SK-N-SH (cell line): ENCODE measurements around the gene GLIS1. TPM values are rescaled to one million over a fixed set of nuclear protein-coding genes. Genes with fewer than 3 reads are reported as not detected.

Experiments used
- CTCF ChIA-PET: fragments of 300-600, 350-600 bp; formaldehyde crosslinking; extraction: SDS; loops from one replicate; lab custom pipeline; 2021; lab: Yijun Ruan, JAX
- POLR2A ChIA-PET: fragments of 350-600 bp; sonication (Branson Sonifier 250); formaldehyde crosslinking; extraction: SDS; loops from one replicate; lab custom pipeline; 2020; ENCODE audit warnings: antibody characterized with exemption, inconsistent platforms; lab: Yijun Ruan, JAX
- DNase-seq: peaks from one replicate; pipeline ENCODE4 v3.0.0; 2012
- H2AFZ ChIP-seq: fragments of 200-600 bp; sonication (generic); 2 replicates; pipeline ENCODE4 v1.8.1; 2016; ENCODE audit warnings: antibody characterized with exemption, mild to moderate bottlenecking, low read depth
- H3F3A ChIP-seq: fragments of 200-600 bp; sonication (generic); replicated peaks from 2 replicates; pipeline ENCODE3; 2016; ENCODE audit warnings: antibody characterized with exemption, mild to moderate bottlenecking; ENCODE audit not compliant: insufficient read depth
- H3K27ac ChIP-seq, 2 experiments: fragments of 200-500 bp in 1 of 2; fragments of 200-600 bp in 1 of 2; sonication (Bioruptor generic) in 1 of 2; sonication (generic), shearing (Covaris generic) in 1 of 2; 2 replicates each; pipeline versions ENCODE4 v1.5.1 to v1.6.1; 2014 to 2016; ENCODE audit warnings: low read depth in 2 of 2, inconsistent platforms in 1 of 2, low read length in 1 of 2, mild to moderate bottlenecking in 1 of 2, mixed read lengths in 1 of 2
- H3K27me3 ChIP-seq: fragments of 200-600 bp; sonication (generic), shearing (Covaris generic); 2 replicates; pipeline ENCODE4 v1.6.1; 2016; ENCODE audit warnings: mixed run types; ENCODE audit not compliant: insufficient read depth
- H3K36me3 ChIP-seq, 2 experiments: fragments of 200-500 bp in 1 of 2; fragments of 200-600 bp in 1 of 2; sonication (Bioruptor generic) in 1 of 2; sonication (generic) in 1 of 2; replicated peaks in 1 of 2; 2 replicates each; pipeline versions ENCODE3 to v1.5.1; 2014 to 2016; ENCODE audit warnings: low read length in 1 of 2, mild to moderate bottlenecking in 1 of 2; ENCODE audit not compliant: insufficient read depth in 2 of 2, control insufficient read depth in 1 of 2
- H3K4me1 ChIP-seq, 2 experiments: fragments of 200-500 bp in 1 of 2; fragments of 200-600 bp in 1 of 2; sonication (Bioruptor generic) in 1 of 2; sonication (generic), shearing (Covaris generic) in 1 of 2; 2 replicates each; pipeline versions ENCODE4 v1.5.1 to v1.6.1; 2014 to 2016; ENCODE audit warnings: low read depth in 1 of 2, low read length in 1 of 2, mixed run types in 1 of 2; ENCODE audit not compliant: insufficient read depth in 2 of 2, control insufficient read depth in 1 of 2
- H3K4me2 ChIP-seq: fragments of 200-600 bp; sonication (generic), shearing (Covaris generic); 2 replicates; pipeline ENCODE4 v1.6.1; 2017; ENCODE audit warnings: mixed run types
- H3K4me3 ChIP-seq, 2 experiments: fragments of 200-500 bp in 1 of 2; fragments of 200-600 bp in 1 of 2; sonication (Bioruptor generic) in 1 of 2; sonication (generic), shearing (Covaris generic) in 1 of 2; 2 replicates each; pipeline versions ENCODE4 v1.5.1 to v1.8.1; 2014 to 2016; ENCODE audit warnings: low read depth in 2 of 2, inconsistent platforms in 1 of 2, low read length in 1 of 2, mild to moderate bottlenecking in 1 of 2, mixed read lengths in 1 of 2, moderate library complexity in 1 of 2
- H3K79me2 ChIP-seq: fragments of 200-600 bp; sonication (generic); 2 replicates; pipeline ENCODE4 v1.8.1; 2017; ENCODE audit warnings: mild to moderate bottlenecking; ENCODE audit not compliant: insufficient read depth
- H3K9ac ChIP-seq: fragments of 200-600 bp; sonication (generic); 2 replicates; pipeline ENCODE4 v1.6.1; 2017; ENCODE audit warnings: mixed run types
- H3K9me2 ChIP-seq: fragments of 200-600 bp; sonication (generic); 2 replicates; pipeline ENCODE4 v1.6.1; 2017; ENCODE audit warnings: mixed run types
- H3K9me3 ChIP-seq: fragments of 200-600 bp; sonication (generic); 2 replicates; pipeline ENCODE4 v1.6.1; 2017; ENCODE audit warnings: mixed run types, mild to moderate bottlenecking, moderate library complexity
- H4K20me1 ChIP-seq: fragments of 200-600 bp; sonication (generic); 2 replicates; pipeline ENCODE4 v1.6.1; 2017; ENCODE audit warnings: mild to moderate bottlenecking, mixed run types; ENCODE audit not compliant: insufficient read depth
- ELF1 ChIP-seq: IDR thresholded peaks from 2 replicates; pipeline ENCODE4 v1.4.0; 2012
- FOSL2 ChIP-seq: IDR thresholded peaks from 2 replicates; pipeline ENCODE4 v1.4.0; 2012; ENCODE audit warnings: low read depth, mild to moderate bottlenecking, moderate library complexity, borderline replicate concordance
- FOXJ3 ChIP-seq: sonication (generic); formaldehyde crosslinking; IDR thresholded peaks from 2 replicates; pipeline ENCODE4 v1.5.1; 2020; ENCODE audit warnings: mild to moderate bottlenecking, missing genetic modification reagents
- FOXM1 ChIP-seq: IDR thresholded peaks from 2 replicates; pipeline ENCODE4 v1.4.0; 2012; ENCODE audit warnings: low read depth, mild to moderate bottlenecking
- GABPA ChIP-seq: IDR thresholded peaks from 2 replicates; pipeline ENCODE4 v1.4.0; 2012; ENCODE audit warnings: low read depth, mild to moderate bottlenecking
- GATA2 ChIP-seq: sonication (generic); formaldehyde crosslinking; IDR thresholded peaks from 2 replicates; pipeline ENCODE4 v1.5.0; 2020; ENCODE audit warnings: mild to moderate bottlenecking, missing genetic modification reagents
- JUND ChIP-seq: IDR thresholded peaks from 2 replicates; pipeline ENCODE4 v1.4.0; 2012
- MXI1 ChIP-seq: IDR thresholded peaks from 2 replicates; pipeline ENCODE4 v1.6.1; 2012; ENCODE audit warnings: mild to moderate bottlenecking, low read depth, low read length, improper control_type of control experiment
- NRF1 ChIP-seq: IDR thresholded peaks from 2 replicates; pipeline ENCODE4 v1.6.1; 2012; ENCODE audit warnings: low read depth, mild to moderate bottlenecking, low read length
- RAD21 ChIP-seq: IDR thresholded peaks from 2 replicates; pipeline ENCODE4 v1.6.1; 2012; ENCODE audit warnings: mild to moderate bottlenecking, low read length
- RFX5 ChIP-seq: IDR thresholded peaks from 2 replicates; pipeline ENCODE4 v1.6.1; 2012; ENCODE audit warnings: mild to moderate bottlenecking, improper control_type of control experiment, low read length
- RXRA ChIP-seq: IDR thresholded peaks from 2 replicates; pipeline ENCODE4 v1.4.0; 2012; ENCODE audit warnings: low read depth, mild to moderate bottlenecking, borderline replicate concordance
- SIN3A ChIP-seq: IDR thresholded peaks from 2 replicates; pipeline ENCODE4 v1.6.1; 2012; ENCODE audit warnings: low read depth, mild to moderate bottlenecking, low read length, moderate library complexity, borderline replicate concordance
- TAF1 ChIP-seq: IDR thresholded peaks from 2 replicates; pipeline ENCODE4 v1.6.1; 2012; ENCODE audit warnings: low read depth, mild to moderate bottlenecking, low read length, moderate library complexity, borderline replicate concordance
- TCF12 ChIP-seq: IDR thresholded peaks from 2 replicates; pipeline ENCODE4 v1.4.0; 2012
- YY1 ChIP-seq: IDR thresholded peaks from 2 replicates; pipeline ENCODE4 v1.4.0; 2012; ENCODE audit warnings: low read depth, mild to moderate bottlenecking
- WGBS: methylation state at CpG from one replicate; pipeline ENCODE4 v1.1.6; 2017; ENCODE audit warnings: low lambda C conversion rate; 5-methylcytosine and 5-hydroxymethylcytosine counted together
- polyA plus RNA-seq, 3 experiments: library from polyadenylated mRNA; depleted of rRNA; stranded (reverse); fragments of >200 nt; gene quantifications; 2 replicates each; pipeline ENCODE4 v1.2.3, GENCODE V29; 2012
- TF ChIP-seq, protein P1 (sequence below): IDR thresholded peaks from 2 replicates; pipeline ENCODE4 v1.4.0; 2012; ENCODE audit warnings: low read depth
- TF ChIP-seq, protein P2 (sequence below): fragments of 200-600 bp; sonication (generic); IDR thresholded peaks from 2 replicates; pipeline ENCODE4 v1.6.1; 2017; ENCODE audit warnings: antibody characterized with exemption, mild to moderate bottlenecking, moderate library complexity
- TF ChIP-seq, protein P3 (sequence below): IDR thresholded peaks from 2 replicates; pipeline ENCODE4 v1.4.0; 2012; ENCODE audit warnings: low read depth, borderline replicate concordance
- TF ChIP-seq, protein P4 (sequence below): fragments of 150-350 bp; IDR thresholded peaks from 2 replicates; pipeline ENCODE4 v1.6.1; 2016; ENCODE audit warnings: mild to moderate bottlenecking, low read depth, low read length

Gene GLIS1
- polyA plus RNA-seq, 1 of the 3 experiments (the other 2 are of a cell fraction), result 0.13 TPM

DNA sequence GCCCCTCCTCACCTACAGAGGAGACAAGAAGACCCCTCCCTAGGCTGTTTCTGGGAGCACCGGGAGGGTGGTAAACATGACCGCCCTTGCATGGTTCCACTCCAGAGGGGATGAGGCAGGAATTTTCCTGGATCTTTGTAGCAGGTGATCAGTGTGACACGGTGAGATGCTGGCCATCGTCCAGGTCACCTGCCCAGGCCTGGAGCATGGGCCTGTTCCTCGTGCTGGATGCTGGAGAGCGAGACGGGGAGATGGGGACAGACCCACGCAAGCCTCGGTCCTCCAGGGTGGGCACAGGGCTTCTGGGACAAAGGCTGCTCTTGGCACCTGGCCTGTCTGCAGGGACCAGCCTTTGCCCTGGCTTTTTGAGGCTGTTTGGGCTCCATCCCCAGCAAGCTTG is 233.6 kb downstream of the GLIS1 start:
- H3K36me3 ChIP-seq, result no peaks in the 10 kb centered on the region
- H3K9me3 ChIP-seq, result no peaks in the 10 kb centered on the region
- no peaks in the 10 kb centered on the region for H3K79me2 ChIP-seq
- H3K9ac ChIP-seq, result no peak overlapping the region
- H3K27ac ChIP-seq, result no peak overlapping the region
- no peaks in the 10 kb centered on the region for H3K27me3 ChIP-seq
- WGBS, result 83% methylated on average over 5 of the region's 9 CpGs
- no peak for DNase-seq
- no peaks in the 10 kb centered on the region for H3K9me2 ChIP-seq
- ChIA-PET POLR2A (no interaction called here), CTCF (no interaction called here)
- H2AFZ ChIP-seq, result no peak overlapping the region
- no peak for TF ChIP-seq GATA2 (CRISPR knock-in tag)
- TF ChIP-seq JUND, result no peak
- TF ChIP-seq FOXM1, result no peak
- no peak for TF ChIP-seq RFX5
- no peak for TF ChIP-seq MXI1
- no peak for TF ChIP-seq TCF12
- TF ChIP-seq, protein P1, sequence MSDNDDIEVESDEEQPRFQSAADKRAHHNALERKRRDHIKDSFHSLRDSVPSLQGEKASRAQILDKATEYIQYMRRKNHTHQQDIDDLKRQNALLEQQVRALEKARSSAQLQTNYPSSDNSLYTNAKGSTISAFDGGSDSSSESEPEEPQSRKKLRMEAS, result no peak
- no peak for TF ChIP-seq SIN3A
- no peaks in the 10 kb centered on the region for H4K20me1 ChIP-seq
- H3K4me3 ChIP-seq, result no peak overlapping the region
- peaks cover 0 to 44% of the 10 kb centered on the region in 2 experiments; a peak in 1 of 4 replicates for H3K4me1 ChIP-seq
- H3F3A ChIP-seq, result no peaks in the 10 kb centered on the region
- H3K4me2 ChIP-seq, result no peak overlapping the region

DNA sequence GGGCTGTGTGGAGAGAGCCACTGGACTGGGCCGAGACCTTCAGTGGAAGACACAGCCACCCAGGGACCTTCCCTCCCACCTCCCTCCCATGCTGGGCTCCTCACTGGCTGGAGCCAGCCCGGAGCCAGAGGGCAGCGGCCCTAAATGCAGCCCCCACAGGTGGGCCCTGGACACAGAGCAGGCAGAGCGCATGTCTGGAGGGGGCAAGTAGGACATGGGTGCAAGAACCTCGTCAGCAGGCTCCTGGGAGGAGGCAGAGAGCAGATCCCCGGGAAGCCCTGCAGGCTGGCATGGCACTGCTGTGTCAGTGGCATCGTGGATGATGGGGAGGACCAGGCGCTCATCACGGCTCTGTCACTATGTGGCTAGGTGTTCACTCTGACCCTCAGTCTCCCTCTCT is 234.1 kb downstream of the GLIS1 start:
- no peaks in the 10 kb centered on the region for H3K9me3 ChIP-seq
- ChIA-PET CTCF (no interaction called here), POLR2A (no interaction called here)
- no peak overlapping the region for H3K9ac ChIP-seq
- DNase-seq, result no peak
- no peak overlapping the region for H3K4me2 ChIP-seq
- no peaks in the 10 kb centered on the region for H3K9me2 ChIP-seq
- no peaks in the 10 kb centered on the region for H3K27me3 ChIP-seq
- 75% methylated on average over 4 of the region's 9 CpGs for WGBS
- H3K4me3 ChIP-seq, result no peak overlapping the region
- H3K4me1 ChIP-seq, result peaks cover 0 to 44% of the 10 kb centered on the region in 2 experiments; a peak in 1 of 4 replicates
- no peak overlapping the region for H3K27ac ChIP-seq
- TF ChIP-seq, protein P2, sequence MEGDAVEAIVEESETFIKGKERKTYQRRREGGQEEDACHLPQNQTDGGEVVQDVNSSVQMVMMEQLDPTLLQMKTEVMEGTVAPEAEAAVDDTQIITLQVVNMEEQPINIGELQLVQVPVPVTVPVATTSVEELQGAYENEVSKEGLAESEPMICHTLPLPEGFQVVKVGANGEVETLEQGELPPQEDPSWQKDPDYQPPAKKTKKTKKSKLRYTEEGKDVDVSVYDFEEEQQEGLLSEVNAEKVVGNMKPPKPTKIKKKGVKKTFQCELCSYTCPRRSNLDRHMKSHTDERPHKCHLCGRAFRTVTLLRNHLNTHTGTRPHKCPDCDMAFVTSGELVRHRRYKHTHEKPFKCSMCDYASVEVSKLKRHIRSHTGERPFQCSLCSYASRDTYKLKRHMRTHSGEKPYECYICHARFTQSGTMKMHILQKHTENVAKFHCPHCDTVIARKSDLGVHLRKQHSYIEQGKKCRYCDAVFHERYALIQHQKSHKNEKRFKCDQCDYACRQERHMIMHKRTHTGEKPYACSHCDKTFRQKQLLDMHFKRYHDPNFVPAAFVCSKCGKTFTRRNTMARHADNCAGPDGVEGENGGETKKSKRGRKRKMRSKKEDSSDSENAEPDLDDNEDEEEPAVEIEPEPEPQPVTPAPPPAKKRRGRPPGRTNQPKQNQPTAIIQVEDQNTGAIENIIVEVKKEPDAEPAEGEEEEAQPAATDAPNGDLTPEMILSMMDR, result no peak
- TF ChIP-seq RAD21 (no peak), ELF1 (no peak), SIN3A (no peak), JUND (no peak), RXRA (no peak), GABPA (no peak), FOSL2 (no peak), FOXM1 (no peak), TAF1 (no peak), YY1 (no peak), NRF1 (no peak), FOXJ3 (CRISPR knock-in tag) (no peak)
- TF ChIP-seq, protein P1, result no peak
- TF ChIP-seq, protein P3, sequence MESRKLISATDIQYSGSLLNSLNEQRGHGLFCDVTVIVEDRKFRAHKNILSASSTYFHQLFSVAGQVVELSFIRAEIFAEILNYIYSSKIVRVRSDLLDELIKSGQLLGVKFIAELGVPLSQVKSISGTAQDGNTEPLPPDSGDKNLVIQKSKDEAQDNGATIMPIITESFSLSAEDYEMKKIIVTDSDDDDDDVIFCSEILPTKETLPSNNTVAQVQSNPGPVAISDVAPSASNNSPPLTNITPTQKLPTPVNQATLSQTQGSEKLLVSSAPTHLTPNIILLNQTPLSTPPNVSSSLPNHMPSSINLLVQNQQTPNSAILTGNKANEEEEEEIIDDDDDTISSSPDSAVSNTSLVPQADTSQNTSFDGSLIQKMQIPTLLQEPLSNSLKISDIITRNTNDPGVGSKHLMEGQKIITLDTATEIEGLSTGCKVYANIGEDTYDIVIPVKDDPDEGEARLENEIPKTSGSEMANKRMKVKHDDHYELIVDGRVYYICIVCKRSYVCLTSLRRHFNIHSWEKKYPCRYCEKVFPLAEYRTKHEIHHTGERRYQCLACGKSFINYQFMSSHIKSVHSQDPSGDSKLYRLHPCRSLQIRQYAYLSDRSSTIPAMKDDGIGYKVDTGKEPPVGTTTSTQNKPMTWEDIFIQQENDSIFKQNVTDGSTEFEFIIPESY, result no peak
- TF ChIP-seq, protein P4, sequence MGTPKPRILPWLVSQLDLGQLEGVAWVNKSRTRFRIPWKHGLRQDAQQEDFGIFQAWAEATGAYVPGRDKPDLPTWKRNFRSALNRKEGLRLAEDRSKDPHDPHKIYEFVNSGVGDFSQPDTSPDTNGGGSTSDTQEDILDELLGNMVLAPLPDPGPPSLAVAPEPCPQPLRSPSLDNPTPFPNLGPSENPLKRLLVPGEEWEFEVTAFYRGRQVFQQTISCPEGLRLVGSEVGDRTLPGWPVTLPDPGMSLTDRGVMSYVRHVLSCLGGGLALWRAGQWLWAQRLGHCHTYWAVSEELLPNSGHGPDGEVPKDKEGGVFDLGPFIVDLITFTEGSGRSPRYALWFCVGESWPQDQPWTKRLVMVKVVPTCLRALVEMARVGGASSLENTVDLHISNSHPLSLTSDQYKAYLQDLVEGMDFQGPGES, result no peak
- no peaks in the 10 kb centered on the region for H4K20me1 ChIP-seq
- no peak overlapping the region for H2AFZ ChIP-seq
- no peaks in the 10 kb centered on the region for H3K79me2 ChIP-seq
- H3F3A ChIP-seq, result no peaks in the 10 kb centered on the region
- H3K36me3 ChIP-seq, result no peaks in the 10 kb centered on the region
